Measurements from ENCODE around the gene PTK7.
A peak's percentile ranks its signal among the peaks of the same experiment; 100 is the strongest.
"Not testable (repeated sequence)": the region's sequence is repeated elsewhere in the genome, so short reads cannot be mapped to it uniquely, and the experiment has no call there.

Gene PTK7

DNA sequence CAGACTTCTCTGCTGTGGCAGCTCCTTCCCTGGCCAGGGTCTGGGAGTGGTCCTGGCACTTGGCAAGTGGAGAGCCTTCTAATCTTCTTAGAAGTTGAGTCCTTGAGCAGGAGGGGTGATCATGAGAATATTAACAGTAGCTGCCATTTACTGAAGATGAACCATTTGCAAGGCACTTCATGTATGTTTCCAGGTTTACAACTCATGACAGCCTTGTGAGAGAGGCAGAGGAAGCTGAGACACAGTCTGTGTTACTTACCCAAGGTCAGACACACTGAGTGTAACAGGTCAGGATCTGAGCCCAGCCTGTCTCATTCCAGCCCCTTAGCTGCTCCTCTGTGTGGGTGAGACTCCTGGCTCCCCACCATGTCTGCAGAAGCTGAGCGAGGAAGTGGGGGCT lies 49.4 kb downstream of the PTK7 start:
- DNase-seq (ENCODE audit: insufficient read length, low spot score) (no peak), FAIRE-seq (no peak)
- TF ChIP-seq, protein P1, sequence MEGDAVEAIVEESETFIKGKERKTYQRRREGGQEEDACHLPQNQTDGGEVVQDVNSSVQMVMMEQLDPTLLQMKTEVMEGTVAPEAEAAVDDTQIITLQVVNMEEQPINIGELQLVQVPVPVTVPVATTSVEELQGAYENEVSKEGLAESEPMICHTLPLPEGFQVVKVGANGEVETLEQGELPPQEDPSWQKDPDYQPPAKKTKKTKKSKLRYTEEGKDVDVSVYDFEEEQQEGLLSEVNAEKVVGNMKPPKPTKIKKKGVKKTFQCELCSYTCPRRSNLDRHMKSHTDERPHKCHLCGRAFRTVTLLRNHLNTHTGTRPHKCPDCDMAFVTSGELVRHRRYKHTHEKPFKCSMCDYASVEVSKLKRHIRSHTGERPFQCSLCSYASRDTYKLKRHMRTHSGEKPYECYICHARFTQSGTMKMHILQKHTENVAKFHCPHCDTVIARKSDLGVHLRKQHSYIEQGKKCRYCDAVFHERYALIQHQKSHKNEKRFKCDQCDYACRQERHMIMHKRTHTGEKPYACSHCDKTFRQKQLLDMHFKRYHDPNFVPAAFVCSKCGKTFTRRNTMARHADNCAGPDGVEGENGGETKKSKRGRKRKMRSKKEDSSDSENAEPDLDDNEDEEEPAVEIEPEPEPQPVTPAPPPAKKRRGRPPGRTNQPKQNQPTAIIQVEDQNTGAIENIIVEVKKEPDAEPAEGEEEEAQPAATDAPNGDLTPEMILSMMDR (IDR thresholded peaks at IDR 0.05; ENCODE audit: insufficient read depth, missing control alignments) = no peak

DNA sequence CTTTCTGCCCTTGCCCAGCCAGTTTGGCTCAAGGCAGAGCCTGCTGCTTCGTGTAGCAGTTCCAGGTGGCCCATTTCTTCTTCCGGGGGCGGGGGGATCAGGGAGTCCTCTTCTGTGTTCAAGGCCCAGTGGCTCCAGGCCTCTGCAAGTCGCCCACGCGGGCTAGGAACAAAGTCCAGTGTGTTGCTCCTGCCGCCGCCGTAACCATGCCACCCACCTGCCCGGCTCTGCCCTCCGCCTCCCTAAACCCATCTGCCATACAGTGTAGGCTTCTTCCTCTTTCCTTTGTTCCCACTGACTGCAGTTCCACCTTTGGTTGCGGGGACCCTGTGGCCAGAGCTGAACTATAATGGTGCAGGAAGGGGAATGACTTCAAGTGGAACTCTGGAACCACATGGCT lies 51.1 kb downstream of the PTK7 start:
- no peak for FAIRE-seq

GRCh38 chr6:43127877-43128276 lies 51.8 kb downstream of the PTK7 start:
- TF ChIP-seq, protein P1 (IDR thresholded peaks at IDR 0.05; ENCODE audit: insufficient read depth, missing control alignments) = no peak
- DNase-seq (ENCODE audit: insufficient read length, low spot score) = no peak

More for the DNA sequence above, 51.1 kb downstream of the PTK7 start:
- TF ChIP-seq, protein P1 (IDR thresholded peaks at IDR 0.05; ENCODE audit: insufficient read depth, missing control alignments) = no peak
- DNase-seq (ENCODE audit: insufficient read length, low spot score) = no peak

DNA sequence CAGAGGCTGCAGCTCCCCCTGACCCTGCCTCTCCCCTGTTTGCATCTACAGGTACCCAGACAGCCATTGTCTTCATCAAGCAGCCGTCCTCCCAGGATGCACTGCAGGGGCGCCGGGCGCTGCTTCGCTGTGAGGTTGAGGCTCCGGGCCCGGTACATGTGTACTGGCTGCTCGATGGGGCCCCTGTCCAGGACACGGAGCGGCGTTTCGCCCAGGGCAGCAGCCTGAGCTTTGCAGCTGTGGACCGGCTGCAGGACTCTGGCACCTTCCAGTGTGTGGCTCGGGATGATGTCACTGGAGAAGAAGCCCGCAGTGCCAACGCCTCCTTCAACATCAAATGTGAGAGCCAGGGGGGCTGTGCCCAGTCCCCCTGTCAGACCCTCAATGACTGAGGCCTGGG lies 52.8 kb downstream of the PTK7 start:
- TF ChIP-seq, protein P1 (IDR thresholded peaks at IDR 0.05; ENCODE audit: insufficient read depth, missing control alignments) = no peak
- no peak for FAIRE-seq
- no peak for DNase-seq (ENCODE audit: insufficient read length, low spot score)

More at GRCh38 chr6:43127877-43128276, 51.8 kb downstream of the PTK7 start:
- FAIRE-seq = no peak

DNA sequence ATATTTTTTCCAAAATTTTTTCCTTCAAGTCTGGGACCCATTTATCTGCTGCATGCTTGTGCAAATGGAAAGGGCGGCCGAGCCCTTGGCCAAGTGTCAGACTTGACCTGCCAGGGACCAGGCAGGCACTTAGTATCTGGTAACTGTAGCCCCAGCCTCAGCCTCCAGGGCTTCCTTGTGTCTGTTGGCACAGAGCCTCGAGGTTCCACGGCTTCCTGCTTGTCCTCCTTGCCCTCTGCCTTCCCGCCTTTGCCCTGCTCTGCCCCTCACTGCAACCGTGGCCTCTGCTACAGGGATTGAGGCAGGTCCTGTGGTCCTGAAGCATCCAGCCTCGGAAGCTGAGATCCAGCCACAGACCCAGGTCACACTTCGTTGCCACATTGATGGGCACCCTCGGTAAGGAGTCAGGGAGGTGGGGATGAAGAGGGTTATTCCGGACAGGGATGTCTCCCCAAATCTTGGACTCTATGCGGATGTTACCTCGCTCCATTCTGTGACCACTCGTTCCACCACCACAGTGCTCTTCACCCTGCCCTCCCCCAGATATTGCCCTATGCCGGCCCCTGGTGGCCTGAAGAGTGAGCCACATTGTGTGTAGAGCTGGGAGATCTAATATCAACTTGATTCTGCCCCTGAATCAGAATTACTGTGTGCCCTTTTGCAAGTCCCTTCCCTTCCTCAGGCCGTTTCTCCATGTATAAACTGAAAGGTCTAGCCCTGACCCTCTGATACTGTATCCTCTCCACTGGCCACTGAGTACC lies 53.5 kb downstream of the PTK7 start:
- TF ChIP-seq, protein P1 (IDR thresholded peaks at IDR 0.05; ENCODE audit: insufficient read depth, missing control alignments) = peak; percentile 51
- DNase-seq (ENCODE audit: insufficient read length, low spot score) (no peak), FAIRE-seq (no peak)

DNA sequence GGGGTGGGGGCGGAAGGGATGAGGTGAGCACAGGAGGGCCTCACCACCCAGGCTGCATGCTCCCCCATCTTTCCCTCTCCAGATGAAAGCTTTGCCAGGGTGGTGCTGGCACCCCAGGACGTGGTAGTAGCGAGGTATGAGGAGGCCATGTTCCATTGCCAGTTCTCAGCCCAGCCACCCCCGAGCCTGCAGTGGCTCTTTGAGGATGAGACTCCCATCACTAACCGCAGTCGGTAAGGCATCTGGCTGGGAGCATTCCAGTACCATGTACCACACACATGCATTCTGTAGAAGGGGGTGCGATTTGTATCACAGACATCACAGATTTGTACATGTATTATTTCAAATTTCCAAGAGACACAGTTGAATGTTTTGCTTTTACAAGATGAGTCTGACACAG lies 54.3 kb downstream of the PTK7 start:
- FAIRE-seq = no peak
- TF ChIP-seq, protein P1 (IDR thresholded peaks at IDR 0.05; ENCODE audit: insufficient read depth, missing control alignments) = no peak
- DNase-seq (ENCODE audit: insufficient read length, low spot score) = no peak

DNA sequence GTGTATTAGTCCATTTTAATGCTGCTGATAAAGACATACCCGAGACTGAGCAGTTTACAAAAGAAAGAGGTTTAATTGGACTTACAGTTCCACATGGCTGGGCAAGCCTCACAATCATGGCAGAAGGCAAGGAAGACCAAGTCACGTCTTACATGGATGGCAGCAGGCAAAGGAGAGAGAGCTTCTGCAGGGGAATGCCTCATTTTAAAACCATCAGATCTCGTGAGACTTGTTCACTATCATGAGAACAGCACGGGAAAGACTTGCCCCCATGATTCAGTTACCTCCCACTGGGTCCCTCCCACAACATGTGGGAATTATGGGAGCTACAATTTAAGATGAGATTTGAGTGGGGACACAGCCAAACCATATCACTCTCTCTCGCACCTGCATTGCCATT lies 55.3 kb downstream of the PTK7 start:
- not testable (repeated sequence) for FAIRE-seq; DNase-seq (ENCODE audit: insufficient read length, low spot score)
